DMS 273 (cell line): ENCODE measurements around the gene FNDC3B.

ENCODE experiments used
- DNase-seq: peaks from one replicate; lab custom pipeline; 2025; ENCODE audit not compliant: unreplicated experiment; lab: John Stamatoyannopoulos, UW

The FNDC3B gene

GRCh38 chr3:172376402-172376801, 337.0 kb downstream of the FNDC3B start:
- DNase-seq: no peak

GRCh38 chr3:172376881-172377280, 337.5 kb downstream of the FNDC3B start:
- DNase-seq: no peak

GRCh38 chr3:172378439-172378838, 339.1 kb downstream of the FNDC3B start:
- DNase-seq: no peak

- no peak for DNase-seq
Measured at GRCh38 chr3:172379372-172379771, 340.0 kb downstream of the FNDC3B start.

- no peak for DNase-seq
Measured at GRCh38 chr3:172380632-172381031, 341.3 kb downstream of the FNDC3B start.

- no peak for DNase-seq
Measured at GRCh38 chr3:172383306-172383796, 344.0 kb downstream of the FNDC3B start.

- no peak for DNase-seq
Measured at GRCh38 chr3:172384836-172385235, 345.5 kb downstream of the FNDC3B start.

- DNase-seq: no peak
Measured at GRCh38 chr3:172387728-172388127, 348.4 kb downstream of the FNDC3B start.

- DNase-seq: no peak
Measured at GRCh38 chr3:172388412-172389078, 349.2 kb downstream of the FNDC3B start.

GRCh38 chr3:172390792-172391191, 351.4 kb downstream of the FNDC3B start:
- DNase-seq: no peak

GRCh38 chr3:172391592-172392302, 352.4 kb downstream of the FNDC3B start:
- no peak for DNase-seq

GRCh38 chr3:172394692-172395091, 355.3 kb downstream of the FNDC3B start:
- DNase-seq: no peak

GRCh38 chr3:172396400-172396799, 357.0 kb downstream of the FNDC3B start:
- DNase-seq: no peak

- DNase-seq: no peak
Measured at GRCh38 chr3:172397716-172398405, 358.5 kb downstream of the FNDC3B start.

GRCh38 chr3:172398484-172398883, 359.1 kb downstream of the FNDC3B start:
- DNase-seq: no peak

GRCh38 chr3:172402090-172402489, 362.7 kb downstream of the FNDC3B start:
- no peak for DNase-seq

- no peak for DNase-seq
Measured at GRCh38 chr3:172402892-172403643, 363.7 kb downstream of the FNDC3B start.

- DNase-seq: no peak
Measured at GRCh38 chr3:172404237-172404962, 365.0 kb downstream of the FNDC3B start.

- no peak for DNase-seq
Measured at GRCh38 chr3:172405914-172406313, 366.5 kb downstream of the FNDC3B start.

GRCh38 chr3:172407872-172408271, 368.5 kb downstream of the FNDC3B start:
- no peak for DNase-seq
